ENCODE results near the gene GABARAP.
A peak's percentile ranks its signal among the peaks of the same experiment; 100 is the strongest.

GABARAP gene

GRCh38 chr17:7239091-7240027 lies 2.9 kb downstream of the GABARAP start, which contains the start of gene PHF23:
Gene PHF23 (minus strand): TSS chr17:7239457. CDS start chr17:7239279, 178 bp downstream.
- DNase-seq (ENCODE audit: low read depth) = peak; percentile 96

GRCh38 chr17:7238420-7239090 lies 3.7 kb downstream of the GABARAP start:
- no peak for DNase-seq (ENCODE audit: low read depth)

- peak; percentile 82 for DNase-seq (ENCODE audit: low read depth)
These were observed 4.4 kb downstream of the GABARAP start for GRCh38 chr17:7237761-7238419.

GRCh38 chr17:7237266-7237760 lies 4.9 kb downstream of the GABARAP start:
- no peak for DNase-seq (ENCODE audit: low read depth)

GRCh38 chr17:7236808-7237207 lies 5.4 kb downstream of the GABARAP start:
- no peak for DNase-seq (ENCODE audit: low read depth)

DNA sequence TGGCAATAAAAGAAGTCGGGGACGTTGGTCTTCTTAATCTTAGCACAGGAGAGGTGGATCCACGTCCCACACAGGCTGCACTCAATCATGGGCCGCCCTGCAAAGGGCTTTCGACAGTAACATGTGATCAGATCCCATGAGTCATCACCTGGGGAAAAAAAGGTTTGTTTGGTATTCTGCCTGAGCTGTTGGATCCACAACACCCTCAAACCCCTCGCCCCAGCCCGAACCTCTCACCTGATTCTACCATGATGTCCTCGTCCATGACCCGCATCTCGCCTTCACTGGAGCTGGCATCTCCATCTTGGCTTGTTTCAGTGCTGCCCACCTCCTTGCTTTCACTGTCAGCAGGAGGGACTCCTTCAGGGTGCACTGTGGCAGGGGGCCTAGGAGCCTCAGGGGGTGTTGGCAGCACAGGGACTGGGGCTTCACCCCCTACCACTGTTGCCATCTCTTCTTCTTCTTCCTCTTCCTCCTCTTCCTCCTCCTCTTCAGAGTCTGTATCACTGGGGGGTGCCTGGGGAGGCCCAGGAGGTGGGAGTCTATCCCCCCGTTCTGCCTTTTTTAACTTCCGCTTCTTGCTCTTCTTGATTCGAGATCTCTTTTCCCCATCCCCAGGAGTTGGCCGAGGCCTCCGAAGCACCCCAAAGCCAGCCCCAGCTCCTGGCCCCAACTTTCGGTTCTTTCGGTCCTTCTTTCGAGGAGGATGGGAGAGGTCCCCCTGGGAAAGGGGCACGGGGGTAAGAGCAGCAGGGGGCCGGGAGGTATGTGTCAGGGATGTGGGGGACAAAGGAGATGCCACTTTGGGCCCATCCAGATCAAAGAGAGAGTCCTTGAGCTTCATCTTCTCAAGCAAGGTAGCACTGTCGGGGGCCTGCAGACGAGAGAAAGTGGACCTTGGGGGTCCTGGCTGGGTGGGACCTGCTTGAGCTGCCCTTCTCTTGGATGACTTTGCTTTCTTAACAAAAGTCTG lies 6.3 kb downstream of the GABARAP start:
- DNase-seq (ENCODE audit: low read depth) = no peak

- DNase-seq (ENCODE audit: low read depth) = peak; percentile 91
These were observed 7.9 kb downstream of the GABARAP start, which contains the start of gene DVL2 for GRCh38 chr17:7234083-7234951. Gene DVL2 (minus strand): TSS chr17:7234517. CDS start chr17:7234262, 255 bp downstream.

GRCh38 chr17:7233701-7234082 lies 8.6 kb downstream of the GABARAP start:
- no peak for DNase-seq (ENCODE audit: low read depth)

- DNase-seq (ENCODE audit: low read depth) = no peak
These were observed 10.1 kb downstream of the GABARAP start for GRCh38 chr17:7232114-7232513.

- DNase-seq (ENCODE audit: low read depth) = no peak
These were observed 12.7 kb downstream of the GABARAP start for GRCh38 chr17:7229504-7229903.

DNA sequence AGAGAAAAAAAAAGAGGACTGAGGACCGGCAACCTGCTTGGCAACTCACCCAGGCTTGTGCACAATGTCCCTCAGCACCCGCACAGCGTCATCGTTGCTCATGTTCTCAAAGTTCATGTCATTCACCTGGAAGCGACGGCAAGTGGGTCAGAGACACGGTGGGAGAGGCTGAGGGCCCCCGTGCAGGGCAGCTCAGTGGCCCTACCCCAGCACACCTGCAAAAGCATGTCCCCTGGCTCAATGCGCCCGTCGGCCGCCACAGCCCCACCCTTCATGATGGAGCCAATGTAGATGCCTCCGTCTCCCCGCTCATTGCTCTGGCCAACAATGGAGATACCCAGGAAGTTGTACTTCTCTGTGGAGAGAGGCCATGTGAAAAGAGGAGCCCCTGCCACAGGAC lies 13.3 kb downstream of the GABARAP start:
- no peak for DNase-seq (ENCODE audit: low read depth)

- DNase-seq (ENCODE audit: low read depth) = no peak
These were observed 15.2 kb downstream of the GABARAP start for GRCh38 chr17:7226721-7227710.

DNA sequence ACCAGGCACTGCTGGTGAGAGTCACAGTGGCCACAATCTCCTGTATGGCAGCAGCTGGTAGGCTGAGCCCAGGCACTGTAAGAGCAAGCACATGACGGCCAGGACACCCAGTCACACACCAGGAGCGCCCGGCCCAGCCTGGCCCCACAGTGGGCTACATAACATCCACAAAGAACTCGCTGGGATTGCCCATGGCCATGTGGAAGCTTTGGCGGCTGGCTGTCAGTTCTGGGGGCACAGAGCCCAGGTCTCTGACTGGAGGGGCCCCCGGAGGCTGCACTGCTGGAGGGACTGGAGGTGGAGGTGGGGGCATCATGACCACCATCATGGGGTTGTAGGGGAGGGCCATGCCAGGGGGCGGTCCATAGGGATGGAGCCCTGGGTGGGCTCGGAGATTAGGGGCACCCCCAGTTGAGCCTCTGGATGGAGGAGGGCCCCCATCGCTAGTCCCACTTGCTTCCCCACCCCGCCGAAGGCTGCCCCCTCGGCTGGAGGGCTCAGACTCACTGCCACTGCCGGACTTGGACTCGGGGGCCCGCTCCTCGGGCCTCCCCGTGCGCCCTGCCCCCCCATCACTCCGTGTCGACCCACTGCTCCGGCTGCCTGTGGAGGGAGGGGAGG lies 16.4 kb downstream of the GABARAP start:
- DNase-seq (ENCODE audit: low read depth) = no peak

GRCh38 chr17:7224661-7225111 lies 17.6 kb downstream of the GABARAP start:
- no peak for DNase-seq (ENCODE audit: low read depth)

DNA sequence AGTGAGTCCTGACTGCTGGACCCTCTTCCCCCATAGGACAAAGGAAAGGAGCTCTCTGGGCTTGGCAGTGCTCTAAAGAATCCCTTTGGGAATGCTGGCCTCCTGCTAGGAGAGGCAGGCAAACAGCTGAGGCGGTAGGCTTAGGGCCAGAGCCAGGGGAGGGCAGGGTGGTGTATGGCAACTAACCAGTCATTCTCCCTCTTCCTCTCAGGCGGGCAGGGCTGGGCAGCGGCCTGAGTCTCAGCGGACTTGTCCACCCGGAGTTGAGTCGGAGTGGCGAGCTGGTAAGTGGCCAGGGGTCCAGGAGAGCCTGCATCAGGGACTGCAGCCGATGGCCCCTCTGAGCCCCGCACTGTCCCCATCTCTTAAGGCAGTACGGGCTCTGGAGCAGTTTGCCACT lies 18.1 kb downstream of the GABARAP start:
- DNase-seq (ENCODE audit: low read depth) = no peak

DNA sequence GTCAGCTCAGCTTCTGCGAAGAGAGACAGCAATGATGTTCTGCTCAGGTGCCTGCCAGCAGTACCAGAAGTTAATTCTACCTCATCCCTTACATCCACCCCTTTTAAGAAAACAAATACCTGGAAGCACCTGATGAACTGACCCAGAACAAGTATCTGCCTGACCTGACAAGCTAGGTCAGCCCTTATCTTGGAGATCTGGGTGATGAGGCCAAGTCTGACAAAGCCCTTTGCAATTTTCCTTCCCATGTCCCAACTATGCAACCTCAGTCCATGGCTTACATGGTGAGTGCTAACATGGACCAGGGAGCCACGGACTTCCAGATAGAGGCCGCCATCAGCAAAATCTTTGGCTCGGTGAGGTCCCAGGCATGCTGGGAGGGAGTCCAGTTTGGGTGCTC lies 18.9 kb downstream of the GABARAP start:
- no peak for DNase-seq (ENCODE audit: low read depth)

GRCh38 chr17:7222972-7223292 lies 19.3 kb downstream of the GABARAP start:
- no peak for DNase-seq (ENCODE audit: low read depth)
